Adipocyte (in vitro differentiated cells): Measurements from ENCODE around the gene UBL5.
"Not testable (repeated sequence)": the region's sequence is repeated elsewhere in the genome, so short reads cannot be mapped to it uniquely, and the experiment has no call there.

Source experiments
- DNase-seq: peaks from one replicate; pipeline ENCODE4 v3.0.0-alpha.2; 2015; ENCODE audit warnings: low read depth
- H3K27me3 ChIP-seq: replicated peaks from 2 replicates; pipeline ENCODE4 v1.7.0; 2013; ENCODE audit warnings: mild to moderate bottlenecking, low read length, moderate library complexity; ENCODE audit not compliant: control insufficient read depth, insufficient read depth
- H3K36me3 ChIP-seq: 2 replicates; pipeline ENCODE4 v1.7.0; 2013; ENCODE audit warnings: low read length, mild to moderate bottlenecking, moderate library complexity; ENCODE audit not compliant: control insufficient read depth, insufficient read depth, severe bottlenecking
- H3K4me1 ChIP-seq: 2 replicates; pipeline ENCODE4 v1.7.0; 2013; ENCODE audit warnings: mild to moderate bottlenecking, low read length, moderate library complexity; ENCODE audit not compliant: control insufficient read depth, insufficient read depth
- H3K4me3 ChIP-seq: 2 replicates; pipeline ENCODE4 v1.7.0; 2013; ENCODE audit warnings: mild to moderate bottlenecking, low read length, moderate library complexity
- H3K9ac ChIP-seq: 2 replicates; pipeline ENCODE4 v1.7.0; 2013; ENCODE audit warnings: mild to moderate bottlenecking, low read length, moderate library complexity
- H3K9me3 ChIP-seq: 2 replicates; pipeline ENCODE4 v1.7.0; 2013; ENCODE audit warnings: mild to moderate bottlenecking, low read length, moderate library complexity; ENCODE audit not compliant: control insufficient read depth

UBL5 gene

GRCh38 chr19:9818734-9819595 is 8.8 kb upstream of the UBL5 start, which contains the start of gene FBXL12:
Gene FBXL12 (minus strand): TSS chr19:9819079. CDS start chr19:9818813, 266 bp downstream.
- Histone ChIP-seq H3K4me3 (peak within 1 kb of the TSS; percentile 97), H3K9ac (peak within 1 kb of the TSS; percentile 97), H3K36me3 (no peaks in the 10 kb centered on the region), H3K4me1 (peaks cover 17% of the 10 kb centered on the region), H3K9me3 (no peaks in the 10 kb centered on the region), H3K27me3 (no peaks in the 10 kb centered on the region)
- peak; percentile 100 for DNase-seq

DNA sequence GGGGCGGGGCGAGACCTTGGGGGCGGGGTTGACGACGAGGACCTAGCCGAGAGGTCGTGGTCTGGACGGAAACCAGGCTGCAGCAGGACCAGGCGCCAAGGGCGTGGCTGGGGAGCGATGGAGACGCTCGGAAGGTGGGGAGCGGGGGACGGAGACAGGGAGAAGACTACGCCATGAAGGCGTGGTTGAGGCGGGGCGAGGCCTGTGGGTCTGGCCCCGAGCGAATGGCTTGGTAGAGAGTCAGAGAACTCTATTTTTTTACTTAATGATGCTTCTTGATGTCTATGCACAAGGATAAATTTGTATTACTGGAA is 8.2 kb upstream of the UBL5 start:
- no peak overlapping the region for H3K9ac ChIP-seq
- peak overlapping the region; percentile 67 for H3K4me3 ChIP-seq
- no peaks in the 10 kb centered on the region for H3K9me3 ChIP-seq
- peaks cover 17% of the 10 kb centered on the region for H3K4me1 ChIP-seq
- no peak for DNase-seq
- no peaks in the 10 kb centered on the region for H3K36me3 ChIP-seq
- H3K27me3 ChIP-seq: no peaks in the 10 kb centered on the region

DNA sequence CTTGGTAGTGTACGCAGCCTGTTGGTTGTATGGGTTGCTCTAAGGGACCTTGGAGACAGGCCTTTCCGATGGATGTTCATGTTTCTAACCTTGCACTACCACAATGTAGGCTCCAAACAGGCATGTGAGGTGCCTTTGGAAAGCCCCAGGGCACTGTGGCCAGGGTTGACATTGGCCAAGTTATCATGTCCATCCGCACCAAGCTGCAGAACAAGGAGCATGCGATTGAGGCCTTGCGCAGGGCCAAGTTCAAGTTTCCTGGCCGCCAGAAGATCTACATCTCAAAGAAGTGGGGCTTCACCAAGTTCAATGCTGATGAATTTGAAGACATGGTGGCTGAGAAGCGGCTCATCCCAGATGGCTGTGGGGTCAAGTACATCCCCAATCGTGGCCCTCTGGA is 7.7 kb upstream of the UBL5 start:
- not testable (repeated sequence) for H3K9ac ChIP-seq, DNase-seq, H3K36me3 ChIP-seq, H3K9me3 ChIP-seq, H3K27me3 ChIP-seq
- Histone ChIP-seq H3K4me1 (peaks cover 17% of the 10 kb centered on the region), H3K4me3 (peak overlapping the region; percentile 67)

DNA sequence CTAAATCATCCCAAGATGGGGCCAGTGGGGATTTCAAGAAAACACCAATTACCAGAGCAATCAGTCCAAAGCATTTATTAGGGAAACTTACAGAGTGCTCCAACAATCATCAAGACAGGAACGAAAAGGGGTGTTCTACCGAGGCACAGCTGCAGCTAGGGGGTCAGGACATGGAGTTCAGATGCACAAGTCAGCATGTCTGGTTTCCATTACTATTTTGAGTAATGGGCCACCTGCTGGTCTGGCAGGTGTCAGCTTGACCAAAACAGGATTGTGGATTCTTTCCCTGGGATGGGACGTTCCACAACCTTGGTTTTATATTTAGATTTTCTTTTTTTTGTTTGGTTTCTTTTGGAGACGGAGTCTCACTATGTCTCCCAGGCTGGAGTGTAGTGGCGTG is 3.9 kb upstream of the UBL5 start:
- Histone ChIP-seq H3K36me3 (no peaks in the 10 kb centered on the region), H3K9ac (no peak overlapping the region), H3K9me3 (no peaks in the 10 kb centered on the region), H3K4me1 (peaks cover 16% of the 10 kb centered on the region), H3K4me3 (no peak overlapping the region), H3K27me3 (no peaks in the 10 kb centered on the region)
- DNase-seq: no peak

- no peaks in the 10 kb centered on the region for H3K9me3 ChIP-seq
- DNase-seq: no peak
- peaks cover 15% of the 10 kb centered on the region for H3K4me1 ChIP-seq
Measured at GRCh38 chr19:9828551-9829063, 889 bp downstream of the UBL5 start.

GRCh38 chr19:9834307-9834725 is 6.6 kb downstream of the UBL5 start:
- H3K9ac ChIP-seq: no peak overlapping the region
- H3K27me3 ChIP-seq: no peaks in the 10 kb centered on the region
- peaks cover 12% of the 10 kb centered on the region for H3K4me1 ChIP-seq
- no peaks in the 10 kb centered on the region for H3K9me3 ChIP-seq
- DNase-seq: no peak
- peak overlapping the region; percentile 95 for H3K4me3 ChIP-seq
- peaks cover 18% of the 10 kb centered on the region for H3K36me3 ChIP-seq

More at GRCh38 chr19:9828551-9829063, 889 bp downstream of the UBL5 start:
- H3K36me3 ChIP-seq: peaks cover 9% of the 10 kb centered on the region
- no peaks in the 10 kb centered on the region for H3K27me3 ChIP-seq
- peak overlapping the region; percentile 99 for H3K4me3 ChIP-seq
- H3K9ac ChIP-seq: peak overlapping the region; percentile 98

DNA sequence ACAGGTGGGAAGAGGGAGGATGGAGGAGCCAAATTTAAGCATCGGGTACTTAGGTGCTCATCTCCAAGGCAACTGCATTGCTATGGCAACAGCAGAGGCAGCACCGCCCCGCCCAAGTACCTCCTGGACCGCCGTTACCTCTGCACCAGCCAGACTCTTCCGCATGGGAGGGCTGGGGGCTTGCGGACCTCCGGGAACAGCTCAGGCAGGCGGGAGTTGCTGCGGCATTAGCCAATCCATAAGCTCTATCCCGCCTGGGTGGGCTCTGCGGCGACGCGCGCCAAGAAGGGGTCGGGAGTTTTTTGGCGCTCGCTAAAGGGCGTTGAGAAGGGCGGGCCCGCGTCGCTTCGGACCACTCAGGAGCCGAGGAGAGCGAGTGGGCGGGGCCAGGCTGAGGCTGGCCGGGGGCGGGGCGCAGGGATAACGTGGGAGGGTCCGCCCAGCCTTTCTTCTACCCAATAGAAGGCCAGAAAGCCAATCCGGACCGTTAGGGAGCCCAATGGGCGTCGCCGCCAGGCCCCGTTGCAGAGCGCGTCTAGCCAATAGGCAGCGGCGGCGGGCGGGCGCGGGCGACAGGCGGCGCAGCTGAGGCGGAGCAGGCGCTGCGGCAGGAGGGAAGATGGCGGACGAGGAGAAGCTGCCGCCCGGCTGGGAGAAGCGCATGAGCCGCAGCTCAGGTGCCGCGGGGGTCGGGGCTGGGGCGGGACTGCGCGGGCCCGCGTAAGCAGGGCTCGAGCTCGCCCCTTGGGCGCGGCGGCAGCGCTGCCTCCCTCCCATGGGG is 7.2 kb downstream of the UBL5 start, which contains the start of gene PIN1:
TSS of gene PIN1 (plus strand) at position 593 of the 781 bp plus-strand sequence. CDS start at position 620, 27 bp downstream.
- peak; percentile 100 for DNase-seq
- Histone ChIP-seq H3K36me3 (peaks cover 20% of the 10 kb centered on the region), H3K4me1 (peaks cover 14% of the 10 kb centered on the region), H3K4me3 (peak within 1 kb of the TSS; percentile 95), H3K27me3 (no peaks in the 10 kb centered on the region), H3K9ac (peak within 1 kb of the TSS; percentile 90), H3K9me3 (no peaks in the 10 kb centered on the region)

GRCh38 chr19:9835507-9835949 is 7.8 kb downstream of the UBL5 start:
- no peak for DNase-seq
- peak overlapping the region; percentile 95 for H3K4me3 ChIP-seq

DNA sequence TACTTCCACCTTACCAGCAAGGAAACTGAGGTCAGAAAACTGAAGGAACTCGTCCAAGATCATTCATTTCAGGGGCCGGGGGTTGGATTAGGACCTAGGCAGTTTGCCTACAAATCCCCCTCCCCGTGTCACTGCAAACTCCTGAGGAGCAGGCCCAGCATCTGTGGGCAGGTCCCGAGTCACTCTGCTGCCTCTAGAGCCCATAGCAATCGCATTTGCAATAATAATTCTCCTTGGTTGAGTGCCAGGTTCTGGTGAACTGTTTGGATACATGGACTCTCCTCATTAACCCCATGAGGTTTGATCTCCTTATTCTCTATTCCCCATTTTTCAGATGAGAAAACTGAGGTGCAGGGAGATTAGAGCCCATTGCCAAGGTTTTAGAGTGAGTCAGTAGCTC is 8.3 kb downstream of the UBL5 start:
- peaks cover 14% of the 10 kb centered on the region for H3K4me1 ChIP-seq
- peaks cover 26% of the 10 kb centered on the region for H3K36me3 ChIP-seq
- peak overlapping the region; percentile 90 for H3K9ac ChIP-seq
- peak overlapping the region; percentile 95 for H3K4me3 ChIP-seq
- no peaks in the 10 kb centered on the region for H3K27me3 ChIP-seq
- H3K9me3 ChIP-seq: no peaks in the 10 kb centered on the region
- DNase-seq: peak; percentile 69

More at GRCh38 chr19:9835507-9835949, 7.8 kb downstream of the UBL5 start:
- no peaks in the 10 kb centered on the region for H3K9me3 ChIP-seq
- no peaks in the 10 kb centered on the region for H3K27me3 ChIP-seq
- H3K36me3 ChIP-seq: peaks cover 21% of the 10 kb centered on the region
- H3K9ac ChIP-seq: peak overlapping the region; percentile 90
- H3K4me1 ChIP-seq: peaks cover 14% of the 10 kb centered on the region

GRCh38 chr19:9838324-9838723 is 10.6 kb downstream of the UBL5 start:
- Histone ChIP-seq H3K4me3 (no peak overlapping the region), H3K9ac (no peak overlapping the region), H3K9me3 (no peaks in the 10 kb centered on the region), H3K4me1 (peaks cover 18% of the 10 kb centered on the region), H3K27me3 (no peaks in the 10 kb centered on the region), H3K36me3 (peaks cover 38% of the 10 kb centered on the region)
- no peak for DNase-seq

DNA sequence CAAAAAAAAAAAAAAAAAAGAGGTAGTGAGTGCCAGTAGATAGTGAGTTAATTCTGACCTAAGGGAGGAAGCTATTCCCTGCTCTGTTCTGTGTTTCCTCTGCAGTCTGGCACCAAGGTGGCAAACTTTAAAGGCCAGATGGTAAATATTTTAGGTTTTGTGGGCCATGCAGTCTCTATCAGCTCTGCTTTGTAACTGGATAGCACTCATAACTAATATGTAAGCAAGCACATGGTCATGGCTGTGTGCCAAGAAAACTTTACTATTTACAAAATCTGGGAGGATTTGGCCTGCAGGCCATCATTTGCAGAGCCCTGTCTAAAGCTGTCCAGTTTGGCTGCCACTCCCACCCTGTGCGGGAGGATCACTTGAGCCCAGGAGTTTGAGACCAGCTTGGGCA is 11.7 kb downstream of the UBL5 start:
- DNase-seq: peak; percentile 60
- H3K27me3 ChIP-seq: no peaks in the 10 kb centered on the region
- peak overlapping the region; percentile 42 for H3K9ac ChIP-seq
- H3K4me1 ChIP-seq: peaks cover 18% of the 10 kb centered on the region
- H3K36me3 ChIP-seq: peaks cover 46% of the 10 kb centered on the region
- H3K4me3 ChIP-seq: no peak overlapping the region
- no peaks in the 10 kb centered on the region for H3K9me3 ChIP-seq
